ENCODE measurements around the gene DLG2. TPM values are rescaled to one million over a fixed set of nuclear protein-coding genes. Genes with fewer than 3 reads are reported as not detected.

The DLG2 gene
- total and polyA plus RNA-seq, 7 donors: 0.23 to 5.3 (median 3.4) TPM

GRCh38 chr11:84034484-84034883 is 1592.7 kb downstream of the DLG2 start:
- intact Hi-C loops (cut with DNase I): no loop called here
- Histone ChIP-seq H3K4me1 (no peaks in the 10 kb centered on the region), H3K27ac (no peak overlapping the region), H3K27me3 (ENCODE audit: insufficient read depth in 3 of 3, low read length in 2 of 3) (no peaks in the 10 kb centered on the region), H3K36me3 (ENCODE audit: insufficient read depth in 1 of 2, low read depth in 1 of 2) (no peaks in the 10 kb centered on the region), H3K4me3 (no peak overlapping the region), H3K9me3 (no peaks in the 10 kb centered on the region)
- DNase-seq (no peak), ATAC-seq (no peak)
- TF ChIP-seq, protein P1, sequence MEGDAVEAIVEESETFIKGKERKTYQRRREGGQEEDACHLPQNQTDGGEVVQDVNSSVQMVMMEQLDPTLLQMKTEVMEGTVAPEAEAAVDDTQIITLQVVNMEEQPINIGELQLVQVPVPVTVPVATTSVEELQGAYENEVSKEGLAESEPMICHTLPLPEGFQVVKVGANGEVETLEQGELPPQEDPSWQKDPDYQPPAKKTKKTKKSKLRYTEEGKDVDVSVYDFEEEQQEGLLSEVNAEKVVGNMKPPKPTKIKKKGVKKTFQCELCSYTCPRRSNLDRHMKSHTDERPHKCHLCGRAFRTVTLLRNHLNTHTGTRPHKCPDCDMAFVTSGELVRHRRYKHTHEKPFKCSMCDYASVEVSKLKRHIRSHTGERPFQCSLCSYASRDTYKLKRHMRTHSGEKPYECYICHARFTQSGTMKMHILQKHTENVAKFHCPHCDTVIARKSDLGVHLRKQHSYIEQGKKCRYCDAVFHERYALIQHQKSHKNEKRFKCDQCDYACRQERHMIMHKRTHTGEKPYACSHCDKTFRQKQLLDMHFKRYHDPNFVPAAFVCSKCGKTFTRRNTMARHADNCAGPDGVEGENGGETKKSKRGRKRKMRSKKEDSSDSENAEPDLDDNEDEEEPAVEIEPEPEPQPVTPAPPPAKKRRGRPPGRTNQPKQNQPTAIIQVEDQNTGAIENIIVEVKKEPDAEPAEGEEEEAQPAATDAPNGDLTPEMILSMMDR (IDR thresholded peaks at IDR 0.05): no peak

- intact Hi-C loops (cut with DNase I): no loop called here
- H3K9me3 ChIP-seq: no peaks in the 10 kb centered on the region
- H3K36me3 ChIP-seq (ENCODE audit: insufficient read depth in 1 of 2, low read depth in 1 of 2): no peaks in the 10 kb centered on the region
- H3K27ac ChIP-seq: no peak overlapping the region
- ATAC-seq: no peak
- no peaks in the 10 kb centered on the region for H3K27me3 ChIP-seq (ENCODE audit: insufficient read depth in 3 of 3, low read length in 2 of 3)
- H3K4me3 ChIP-seq: no peak overlapping the region
- no peaks in the 10 kb centered on the region for H3K4me1 ChIP-seq
- no peak for DNase-seq
- TF ChIP-seq, protein P1 (IDR thresholded peaks at IDR 0.05): no peak
- WGBS, 3 donors: 92 to 97% (median 93%) methylated on average over 1 of the region's 1 CpG
These were observed 1602.9 kb downstream of the DLG2 start for GRCh38 chr11:84024266-84024665.

DNA sequence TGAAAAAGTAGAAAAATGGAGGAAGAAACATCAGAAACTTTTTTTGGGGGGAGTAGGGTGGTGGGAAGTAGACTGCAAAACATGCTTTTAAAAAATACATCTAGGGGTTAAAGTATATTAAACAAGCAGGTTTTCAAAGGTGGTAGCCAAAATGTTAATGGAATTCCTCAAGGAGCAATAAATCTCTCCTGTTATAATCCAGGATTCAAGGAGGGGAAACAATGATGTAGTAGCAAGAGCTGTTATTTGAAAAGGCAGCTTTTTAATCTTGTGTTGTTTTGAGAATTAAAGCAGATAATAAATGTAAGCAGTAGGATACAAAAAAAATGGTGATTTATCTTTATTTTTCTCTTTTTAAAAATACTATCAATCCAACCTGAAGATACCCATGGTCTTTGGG is 1604.4 kb downstream of the DLG2 start:
- no peak overlapping the region for H3K27ac ChIP-seq
- no peaks in the 10 kb centered on the region for H3K9me3 ChIP-seq
- DNase-seq: no peak
- H3K36me3 ChIP-seq (ENCODE audit: insufficient read depth in 1 of 2, low read depth in 1 of 2): no peaks in the 10 kb centered on the region
- TF ChIP-seq, protein P1 (IDR thresholded peaks at IDR 0.05): no peak
- ATAC-seq: no peak
- no peaks in the 10 kb centered on the region for H3K27me3 ChIP-seq (ENCODE audit: insufficient read depth in 3 of 3, low read length in 2 of 3)
- no peaks in the 10 kb centered on the region for H3K4me1 ChIP-seq
- intact Hi-C loops (cut with DNase I): no loop called here
- H3K4me3 ChIP-seq: no peak overlapping the region

- no peak overlapping the region for H3K4me3 ChIP-seq
- no peak for DNase-seq
- ATAC-seq: no peak
- H3K36me3 ChIP-seq (ENCODE audit: insufficient read depth in 1 of 2, low read depth in 1 of 2): no peaks in the 10 kb centered on the region
- H3K27me3 ChIP-seq (ENCODE audit: insufficient read depth in 3 of 3, low read length in 2 of 3): no peaks in the 10 kb centered on the region
- intact Hi-C loops (cut with DNase I): no loop called here
- H3K9me3 ChIP-seq: no peaks in the 10 kb centered on the region
- H3K27ac ChIP-seq: no peak overlapping the region
- WGBS, 3 donors: 39 to 53% (median 51%) methylated on average over 1 of the region's 1 CpG
- no peaks in the 10 kb centered on the region for H3K4me1 ChIP-seq
- TF ChIP-seq, protein P1 (IDR thresholded peaks at IDR 0.05): no peak
These were observed 1604.9 kb downstream of the DLG2 start for GRCh38 chr11:84022201-84022600.

- H3K4me1 ChIP-seq: no peaks in the 10 kb centered on the region
- no peaks in the 10 kb centered on the region for H3K27me3 ChIP-seq (ENCODE audit: insufficient read depth in 3 of 3, low read length in 2 of 3)
- ATAC-seq: no peak
- DNase-seq: no peak
- no peak overlapping the region for H3K27ac ChIP-seq
- H3K4me3 ChIP-seq: no peak overlapping the region
- TF ChIP-seq, protein P1 (IDR thresholded peaks at IDR 0.05): no peak
- H3K36me3 ChIP-seq (ENCODE audit: insufficient read depth in 1 of 2, low read depth in 1 of 2): no peaks in the 10 kb centered on the region
- intact Hi-C loops (cut with DNase I): no loop called here
- WGBS, 3 donors: 60 to 76% (median 68%) methylated on average over 2 of the region's 2 CpGs
- no peaks in the 10 kb centered on the region for H3K9me3 ChIP-seq
These were observed 1605.9 kb downstream of the DLG2 start for GRCh38 chr11:84021291-84021690.
